NCI-H187 treated with DMSO at 0.1 percent for 48 hours (cell line): Measurements from ENCODE around the gene VEGFA.

Source experiments
- DNase-seq: peaks from one replicate; lab custom pipeline; 2025; lab: John Stamatoyannopoulos, UW

VEGFA gene

DNA sequence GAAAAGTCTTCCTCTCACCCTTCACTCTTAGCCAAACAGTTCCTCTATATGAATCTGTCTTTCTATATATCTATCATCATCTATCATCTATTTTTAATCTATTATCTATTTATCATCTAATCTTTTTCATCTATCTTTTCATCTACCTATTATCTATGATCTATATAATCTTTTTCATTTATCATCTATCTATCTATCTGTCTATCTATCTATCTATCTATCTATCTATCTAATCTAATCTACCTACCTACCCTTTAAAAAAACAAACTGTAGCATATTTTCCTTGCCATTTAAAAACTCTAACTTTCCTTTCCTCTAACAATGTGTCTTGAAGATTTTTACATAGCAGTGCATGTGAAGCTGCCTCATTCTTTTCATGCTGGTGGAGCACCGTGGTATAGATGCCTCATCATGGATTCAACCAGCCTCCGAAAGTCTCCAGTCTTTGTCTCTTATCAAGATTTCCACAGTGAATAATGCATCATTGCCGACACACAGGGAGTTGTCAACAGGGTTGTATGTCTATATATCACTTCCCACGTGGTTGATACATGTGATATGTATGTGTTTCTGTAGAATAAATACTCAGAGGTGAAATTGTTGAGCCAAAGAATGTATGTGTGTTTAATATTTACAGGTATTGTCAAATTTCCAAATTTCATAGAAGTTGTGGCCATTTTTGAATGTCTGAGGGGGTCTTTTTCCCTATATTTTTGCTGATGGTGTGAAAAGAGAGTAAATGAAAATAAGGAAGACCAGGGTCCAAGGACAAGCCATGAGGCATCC lies 51.3 kb downstream of the VEGFA start:
- DNase-seq = no peak

DNA sequence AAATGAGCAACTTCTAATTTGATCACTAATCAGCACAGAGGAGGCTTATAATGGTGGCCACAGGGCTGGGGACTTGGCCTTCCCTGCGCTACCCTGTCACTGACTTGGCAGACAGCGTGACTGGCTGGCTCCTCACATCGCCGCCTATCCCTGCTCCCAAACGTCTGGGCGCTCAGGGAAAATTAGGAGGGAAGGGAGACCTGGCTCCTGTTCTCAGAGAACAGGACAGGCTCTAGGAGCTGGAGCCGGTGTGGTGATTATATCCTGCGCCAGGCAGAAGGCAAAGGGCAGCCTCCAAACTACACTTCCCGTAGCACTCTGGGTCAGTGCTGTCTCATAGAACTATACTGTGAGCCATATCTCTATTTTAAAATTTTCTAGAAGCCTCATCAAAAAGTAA lies 53.4 kb downstream of the VEGFA start:
- no peak for DNase-seq

DNA sequence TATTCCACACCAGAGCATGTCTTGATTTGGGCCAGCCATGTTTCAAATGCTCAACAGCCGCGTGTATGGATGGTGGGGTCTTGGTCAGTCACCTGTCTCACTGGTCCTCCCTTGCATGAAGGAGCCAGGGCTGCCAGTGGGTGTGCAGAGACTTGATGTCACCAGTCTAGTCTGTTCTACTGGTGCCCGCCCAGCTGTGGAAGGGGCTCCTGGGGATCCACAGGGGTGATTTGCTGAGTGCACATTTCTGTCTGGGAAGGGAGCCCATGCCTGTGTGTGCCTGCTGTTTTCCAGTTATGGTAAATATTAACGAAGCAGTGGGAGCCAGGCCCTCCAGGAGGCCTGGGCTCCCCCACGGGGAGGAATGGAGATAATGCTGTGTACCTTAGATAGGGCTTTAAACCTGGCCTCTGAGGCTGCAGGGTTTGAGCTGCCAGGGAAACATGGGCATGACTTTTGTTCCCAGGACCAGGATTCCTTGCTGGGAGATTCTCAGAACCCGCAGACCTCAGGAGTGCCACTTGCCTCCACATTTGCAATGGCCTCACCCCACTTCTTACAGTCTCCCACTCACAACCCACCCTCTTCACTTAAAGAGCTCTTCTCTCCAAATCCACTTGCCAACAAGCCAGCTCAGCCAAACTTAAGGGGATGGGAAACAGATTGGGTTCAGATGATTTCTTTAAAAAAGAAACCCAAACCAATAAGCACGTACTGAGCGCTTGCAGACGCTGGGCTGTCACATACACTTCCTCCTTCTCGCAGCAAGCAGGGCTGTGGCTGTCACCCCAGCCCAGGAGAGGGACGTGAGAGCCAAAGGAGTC lies 54.1 kb downstream of the VEGFA start:
- peak; percentile 54 for DNase-seq

DNA sequence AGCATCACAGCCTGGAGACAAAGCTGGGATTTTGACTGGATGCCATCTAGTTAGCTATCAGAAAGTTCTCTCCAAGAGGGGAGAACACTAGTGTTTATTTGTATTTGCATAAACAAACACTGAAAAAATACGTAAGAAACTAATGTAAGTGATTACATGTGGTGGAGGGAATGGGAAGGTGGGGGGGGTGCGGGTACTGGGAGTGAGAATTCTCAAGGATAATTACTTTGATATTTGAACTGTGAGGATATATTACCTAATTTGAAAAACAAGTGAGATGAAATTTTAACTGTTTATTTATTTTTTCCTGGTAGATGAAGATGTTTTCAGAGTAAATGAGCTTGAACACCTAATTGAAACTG lies 54.7 kb downstream of the VEGFA start:
- DNase-seq = no peak

DNA sequence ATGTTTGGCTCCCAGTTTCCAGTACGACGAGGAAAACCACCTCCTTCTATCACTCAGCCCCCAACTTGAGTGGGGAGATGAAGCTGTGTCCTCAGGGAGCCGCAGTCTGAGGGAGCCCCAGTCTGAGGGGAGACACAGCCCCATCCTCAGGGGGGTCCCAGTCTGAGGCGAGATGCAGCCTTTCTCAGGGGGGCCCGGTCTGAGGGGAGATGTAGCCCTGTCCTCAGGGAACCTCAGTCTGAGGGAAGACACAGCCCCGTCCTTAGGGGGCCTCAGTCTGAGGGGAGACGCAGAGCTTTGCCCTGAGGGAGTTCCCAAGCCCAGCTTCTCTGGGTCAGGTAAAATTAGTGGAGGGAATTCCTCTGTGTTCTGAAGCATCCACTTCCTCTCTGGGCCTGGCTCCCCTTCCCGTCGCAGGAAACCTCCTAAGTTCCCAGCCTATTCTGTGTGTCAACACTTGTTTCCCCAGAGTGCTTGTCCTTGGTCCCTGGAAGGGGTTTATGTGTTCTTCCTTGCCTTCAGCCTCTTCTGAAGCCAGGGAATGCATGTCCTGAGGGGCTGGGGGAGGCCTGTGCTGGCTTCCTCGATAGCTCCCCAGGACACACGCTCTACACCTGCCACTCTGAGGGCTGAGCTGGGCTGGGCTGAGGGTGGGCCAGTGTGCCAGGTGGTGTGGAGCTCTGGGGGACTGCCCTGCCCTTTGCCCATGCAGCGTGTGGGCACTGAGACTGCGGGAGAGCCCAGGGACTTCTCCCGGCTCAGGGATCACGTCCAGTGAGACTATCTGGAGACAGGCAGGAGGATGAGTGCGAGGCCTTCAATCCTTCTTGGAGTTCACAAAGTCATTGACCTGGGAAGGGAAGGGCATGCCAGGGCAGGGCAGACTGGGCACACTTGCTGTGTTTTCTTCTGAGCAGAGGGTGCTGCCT lies 55.4 kb downstream of the VEGFA start:
- no peak for DNase-seq

DNA sequence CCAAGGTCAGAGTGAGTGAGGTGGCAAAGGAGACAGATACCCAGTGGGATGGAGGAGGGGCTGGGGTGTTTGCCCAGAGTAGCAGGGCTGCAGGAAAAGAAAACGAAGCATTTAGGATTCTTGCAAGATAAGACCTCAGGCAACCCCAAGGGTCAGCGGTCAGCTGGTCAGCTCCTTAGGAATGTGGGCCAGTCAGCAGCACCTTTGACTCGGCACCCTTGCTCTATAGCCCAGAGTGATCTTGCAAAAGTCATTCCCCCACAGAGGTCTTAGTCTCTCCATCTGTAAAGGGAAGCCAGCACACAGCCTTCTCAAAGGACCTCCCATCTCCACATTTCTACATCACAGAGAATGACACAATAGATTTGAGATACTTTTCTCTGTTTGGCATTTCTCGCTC lies 56.7 kb downstream of the VEGFA start:
- no peak for DNase-seq

DNA sequence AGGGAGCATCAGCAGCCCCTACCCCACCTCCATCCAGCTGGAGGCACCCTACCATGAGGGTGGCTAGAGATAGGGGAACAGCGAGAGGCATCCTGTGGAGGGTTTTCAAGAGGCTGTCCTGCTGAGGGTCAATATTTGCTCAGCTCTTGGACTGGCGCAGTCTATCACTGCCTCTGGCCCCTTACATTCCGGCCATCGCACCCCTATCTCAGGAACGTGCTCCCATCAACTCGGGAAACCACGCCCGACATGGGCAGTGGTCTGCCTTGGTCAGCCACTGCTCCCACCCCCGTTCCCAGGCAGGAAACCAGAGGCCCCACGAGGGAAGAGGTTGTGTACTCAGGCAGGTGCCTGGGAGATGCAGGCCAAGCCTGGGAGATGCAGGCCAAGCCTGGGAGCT lies 57.9 kb downstream of the VEGFA start:
- DNase-seq = no peak

DNA sequence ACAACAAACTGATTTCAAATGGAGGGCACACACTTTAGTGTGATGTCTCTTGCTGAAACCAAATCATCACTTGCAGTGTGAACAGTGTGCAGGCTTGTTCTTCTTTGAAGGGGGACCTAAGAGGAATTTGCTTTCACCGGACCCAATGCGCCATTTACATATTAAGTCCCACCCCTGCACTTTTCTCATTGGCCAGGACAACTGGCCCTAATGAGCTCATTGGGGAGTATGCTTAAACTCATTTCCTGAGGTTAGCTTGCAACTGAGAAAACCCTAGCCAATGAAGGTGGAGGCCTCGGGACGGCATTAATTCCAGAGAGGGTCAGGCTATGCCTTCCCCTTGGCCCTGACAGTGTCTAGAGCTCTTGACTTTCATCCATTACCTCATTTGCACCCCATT lies 58.7 kb downstream of the VEGFA start:
- DNase-seq = no peak

DNA sequence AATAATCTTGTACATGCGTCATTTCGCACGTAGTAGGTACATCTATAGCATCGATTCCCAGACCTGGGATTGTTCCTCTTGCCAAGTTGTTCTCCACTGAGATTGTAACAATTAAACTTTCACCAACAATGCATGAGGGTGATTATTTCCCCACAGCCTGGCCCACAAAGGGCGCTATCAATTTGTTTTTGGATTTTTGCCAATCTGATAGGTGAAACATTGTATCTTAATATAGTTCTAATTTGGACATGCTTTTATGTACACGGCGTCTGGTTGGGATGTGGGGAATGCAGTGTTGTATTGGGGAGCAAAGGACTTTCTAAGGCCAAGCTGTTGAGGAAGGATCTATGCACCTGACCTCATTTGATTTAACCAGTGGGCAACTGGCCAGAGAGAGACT lies 59.5 kb downstream of the VEGFA start:
- DNase-seq = no peak

DNA sequence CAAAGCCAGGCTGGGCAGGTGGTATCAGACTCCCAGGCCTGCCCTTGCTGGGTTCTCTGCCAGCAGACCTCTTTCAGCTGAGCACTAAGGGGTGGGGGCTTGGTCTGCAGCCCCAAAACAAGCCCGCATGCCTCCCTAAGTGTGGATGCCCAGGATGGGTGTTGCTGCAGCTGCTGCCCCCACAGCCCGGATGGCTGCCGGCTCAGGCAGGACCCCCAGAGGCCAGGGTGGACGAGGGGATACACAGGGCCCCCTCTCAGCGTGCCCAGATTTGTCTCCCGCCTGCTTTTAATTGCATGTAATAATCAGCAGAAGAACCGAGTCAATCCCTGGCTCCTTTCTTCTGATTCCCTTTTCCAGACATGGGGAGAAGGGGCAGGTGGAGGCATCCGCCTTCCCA lies 60.8 kb downstream of the VEGFA start:
- no peak for DNase-seq

DNA sequence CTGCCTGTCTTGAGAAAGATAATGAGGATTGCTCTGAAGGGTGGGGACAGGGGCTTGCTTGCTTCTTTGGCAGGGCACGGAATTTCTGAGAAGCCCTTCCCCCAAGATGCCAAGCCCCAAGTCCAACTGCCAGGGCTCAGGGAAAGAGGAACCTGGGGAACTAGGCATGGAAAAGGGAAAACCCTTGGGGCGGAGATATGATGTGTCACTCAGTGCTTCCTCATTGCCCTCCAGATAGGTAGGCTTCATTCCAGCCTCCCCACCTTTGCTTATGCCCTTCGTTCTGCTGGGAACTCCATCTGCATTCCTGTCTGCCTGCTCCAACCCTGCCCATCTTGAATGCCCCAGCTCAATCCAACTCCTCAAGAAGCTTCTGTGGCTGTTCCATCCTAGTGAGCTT lies 61.2 kb downstream of the VEGFA start:
- no peak for DNase-seq

DNA sequence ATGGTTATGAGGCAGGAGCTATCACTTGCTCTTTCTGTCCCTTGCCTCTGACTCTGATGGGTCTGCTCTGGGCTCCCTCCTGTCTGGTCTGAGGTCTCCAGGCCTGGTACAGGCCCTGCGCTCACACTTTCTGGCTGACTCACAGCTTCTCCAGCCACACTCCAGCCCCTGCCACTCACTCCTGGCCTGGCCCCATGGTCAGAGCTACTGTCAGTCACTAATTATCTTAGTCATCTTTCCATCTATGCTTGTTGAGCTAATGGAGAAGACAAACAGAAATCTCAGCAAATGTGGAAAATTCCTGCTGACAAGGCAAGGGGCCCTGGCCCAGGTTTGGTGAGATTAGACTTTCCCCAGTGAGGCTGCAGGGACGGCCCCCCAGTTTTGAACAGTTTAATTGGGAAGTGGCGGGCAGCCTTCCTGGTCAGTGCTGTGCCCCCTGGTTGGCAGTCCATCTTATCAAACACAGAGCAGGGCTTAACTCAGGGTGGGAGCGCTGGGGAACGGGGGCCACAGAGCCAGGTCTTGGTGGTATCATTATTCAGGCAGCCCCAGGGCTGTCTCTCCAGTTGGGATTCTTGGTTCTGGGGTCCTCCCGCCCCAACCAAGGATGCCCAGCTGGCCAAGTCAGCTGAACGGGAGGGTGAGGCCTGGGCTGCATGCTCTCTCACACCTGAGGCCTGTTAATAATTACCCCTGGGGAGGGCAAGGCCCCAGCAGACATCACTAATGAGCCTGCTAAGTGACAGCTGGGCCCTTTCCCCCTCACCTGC lies 63.4 kb downstream of the VEGFA start:
- DNase-seq = no peak

DNA sequence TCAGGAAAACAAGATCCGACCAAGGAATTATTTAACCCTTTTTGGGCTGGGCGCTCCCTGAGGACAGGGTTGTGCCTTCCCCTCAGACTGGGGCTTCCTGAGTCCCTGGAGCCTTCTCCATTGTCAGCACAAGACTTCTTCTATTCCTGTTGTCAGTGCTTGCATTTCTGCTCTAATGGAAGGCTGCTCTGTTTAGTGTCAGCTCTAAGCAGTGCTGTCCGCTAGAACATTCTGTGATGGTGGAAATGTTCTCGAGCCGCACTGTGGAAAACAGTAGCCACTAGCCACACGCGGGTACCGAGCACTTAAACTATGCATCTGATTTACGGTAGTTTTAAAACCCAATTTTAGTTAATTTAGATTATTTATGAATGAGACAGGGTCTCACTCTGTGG lies 64.0 kb downstream of the VEGFA start:
- no peak for DNase-seq

DNA sequence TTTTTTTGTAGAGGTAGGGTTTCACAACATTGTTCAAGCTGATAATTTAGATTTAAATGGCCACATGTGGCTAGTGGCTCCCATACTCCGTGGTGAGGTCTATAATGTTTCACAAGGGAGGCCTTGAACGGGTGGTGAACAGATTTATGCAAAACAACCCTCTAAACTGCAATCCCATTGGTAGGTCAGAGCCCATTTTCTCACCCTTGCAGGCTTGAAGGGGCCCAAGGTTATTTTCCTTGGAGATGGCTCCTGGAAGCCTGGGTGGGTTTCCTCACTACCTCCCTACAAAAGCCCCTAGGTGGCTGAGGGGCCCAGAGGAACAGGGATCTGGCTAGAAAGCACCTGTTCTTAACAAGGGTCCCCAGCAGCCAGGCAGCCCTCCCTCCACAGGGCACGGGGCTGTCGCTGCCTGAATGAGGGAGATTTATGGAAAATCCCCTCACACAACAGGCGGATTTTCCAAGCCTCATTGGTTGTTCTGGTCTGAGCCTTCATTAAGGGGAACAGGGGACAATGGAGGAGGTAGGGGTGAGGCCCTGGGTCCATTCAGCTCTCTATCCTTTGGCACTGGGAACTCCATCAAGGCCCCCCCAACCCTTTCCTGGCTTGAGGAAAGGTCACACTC lies 64.6 kb downstream of the VEGFA start:
- DNase-seq = no peak

DNA sequence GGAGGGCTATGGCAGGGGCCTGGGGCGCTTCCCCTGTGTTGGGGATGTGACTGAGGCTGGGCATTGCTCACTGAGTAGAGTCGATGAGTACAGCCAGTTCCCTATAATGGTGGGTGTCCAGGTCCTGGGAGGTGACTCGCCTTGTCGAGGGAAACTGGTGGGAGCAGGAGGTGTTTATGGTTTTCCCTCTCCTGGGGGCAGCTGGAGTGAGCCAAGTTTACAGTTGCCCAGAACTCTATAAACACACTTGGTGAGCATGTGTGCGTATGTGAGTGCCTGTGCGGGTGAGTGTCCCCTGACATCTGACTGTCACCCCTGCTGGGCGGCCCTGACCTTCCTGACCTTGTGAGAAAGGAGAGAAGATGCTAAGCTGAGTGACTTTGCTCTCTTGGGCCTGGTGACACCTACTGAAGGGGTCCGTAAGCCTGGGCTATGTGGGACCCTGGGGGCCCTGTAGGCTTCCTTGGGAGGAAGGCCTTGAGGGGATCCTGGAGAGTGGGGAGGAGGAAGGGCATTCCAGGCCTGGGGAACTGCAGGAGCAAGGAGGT lies 65.9 kb downstream of the VEGFA start:
- DNase-seq = no peak
